Type B pancreatic cell (in vitro differentiated cells): ENCODE results near the gene WNK2. TPM values are rescaled to one million over a fixed set of nuclear protein-coding genes. Genes with fewer than 3 reads are reported as not detected.

ENCODE experiments used
- DNase-seq: peaks from one replicate; pipeline ENCODE4 v3.0.0; 2021; ENCODE audit warnings: mixed read lengths; ENCODE audit not compliant: unreplicated experiment; ENCODE audit errors: extremely low spot score
- H3K27ac Mint-ChIP-seq: 2 replicates; pipeline ENCODE4 v1.8.0; 2021; ENCODE audit warnings: mild to moderate bottlenecking, mixed read lengths
- H3K27me3 Mint-ChIP-seq: 2 replicates; pipeline ENCODE4 v1.8.0; 2021; ENCODE audit warnings: mixed read lengths
- H3K36me3 Mint-ChIP-seq: 2 replicates; pipeline ENCODE4 v1.8.0; 2021; ENCODE audit warnings: mixed read lengths
- H3K4me1 Mint-ChIP-seq: one replicate; pipeline ENCODE4 v1.8.0; 2021; ENCODE audit warnings: mixed read lengths; ENCODE audit not compliant: unreplicated experiment
- H3K4me3 Mint-ChIP-seq: 2 replicates; pipeline ENCODE4 v1.8.0; 2021; ENCODE audit warnings: mild to moderate bottlenecking, mixed read lengths
- H3K9me3 Mint-ChIP-seq: 2 replicates; pipeline ENCODE4 v1.8.0; 2021; ENCODE audit warnings: mixed read lengths
- total RNA-seq: library from RNA; stranded (reverse); gene quantifications from 2 replicates; pipeline ENCODE4 v1.2.1, GENCODE V29; 2021; ENCODE audit warnings: low replicate concordance
- TF ChIP-seq, protein P1 (sequence below): fragments of 200-600 bp; sonication (generic); conservative IDR thresholded peaks from 2 replicates; pipeline ENCODE4 v1.5.0; 2021; ENCODE audit warnings: antibody characterized with exemption, mild to moderate bottlenecking

The WNK2 gene
- total RNA-seq, 1 donor from 2014 or later = 75.5 TPM

DNA sequence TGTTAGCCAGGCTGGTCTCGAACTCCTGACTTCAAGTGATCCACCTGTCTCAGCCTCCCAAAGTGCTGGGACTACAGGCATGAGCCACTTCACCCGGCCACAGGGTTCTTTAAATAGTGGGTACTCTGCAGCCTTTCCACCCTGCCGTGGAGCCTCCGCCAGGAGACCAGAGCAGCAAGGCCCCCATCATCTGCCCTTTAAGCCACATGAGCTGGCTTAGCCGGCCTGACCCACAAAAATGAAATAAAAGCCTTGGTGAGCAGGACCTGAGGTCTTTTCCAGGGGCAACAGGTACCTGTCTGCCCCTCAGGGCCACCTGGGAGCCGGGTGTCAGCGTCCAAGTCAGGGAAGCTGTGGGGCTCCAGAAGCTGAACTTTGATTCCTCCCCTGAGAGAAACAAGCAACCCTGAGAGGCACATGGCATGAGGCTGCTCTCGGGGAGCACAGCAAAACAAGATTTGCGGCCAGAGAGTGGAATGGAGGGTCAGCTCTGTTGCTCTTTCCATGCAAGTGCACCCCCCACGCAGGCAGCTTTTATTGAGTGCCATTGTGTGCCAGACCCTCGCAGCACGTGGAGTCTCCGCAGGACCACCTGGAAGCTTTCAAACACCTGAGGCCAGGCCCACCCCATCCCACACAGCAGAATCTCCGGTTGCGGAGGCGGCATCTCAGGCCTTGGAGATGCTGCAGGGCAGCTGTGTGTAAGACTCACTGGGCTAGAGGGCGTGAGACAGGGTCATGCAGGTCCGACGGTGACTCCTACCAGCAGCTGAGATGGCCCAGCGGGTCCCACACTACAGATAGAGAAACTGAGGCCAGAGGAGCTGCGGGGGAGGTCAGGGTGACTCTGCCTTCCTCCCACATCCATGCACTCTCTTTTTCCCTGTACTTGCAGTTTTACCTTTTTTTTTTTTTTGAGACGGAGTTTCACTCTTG, 4.8 kb upstream of the WNK2 start:
- H3K9me3 Mint-ChIP-seq = no peaks in the 10 kb centered on the region

DNA sequence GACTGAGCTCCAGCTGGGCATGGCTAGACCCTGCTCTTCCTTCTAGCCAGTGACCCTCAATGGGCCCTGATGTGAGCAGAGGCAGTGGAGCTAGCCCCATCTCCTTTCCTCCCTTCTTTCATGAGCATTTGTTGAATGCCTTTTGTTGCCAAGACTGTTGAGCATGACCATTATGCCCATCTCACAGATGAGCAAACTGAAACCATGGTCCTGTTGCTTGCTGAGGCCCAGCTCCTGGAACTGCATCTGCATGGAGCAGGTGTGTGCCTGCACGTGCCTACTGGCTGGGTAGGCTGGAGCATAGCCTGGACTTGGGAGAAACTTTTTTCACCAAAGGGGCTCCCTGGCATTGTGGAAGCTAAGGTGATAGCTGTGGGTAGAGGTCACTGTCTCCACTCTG, 3.0 kb upstream of the WNK2 start:
- Mint-ChIP-seq H3K4me1 (peaks cover 3% of the 10 kb centered on the region), H3K4me3 (no peak overlapping the region), H3K27me3 (peaks cover 26% of the 10 kb centered on the region), H3K27ac (no peak overlapping the region), H3K9me3 (no peaks in the 10 kb centered on the region), H3K36me3 (no peaks in the 10 kb centered on the region)
- DNase-seq = no peak
- TF ChIP-seq, protein P1, sequence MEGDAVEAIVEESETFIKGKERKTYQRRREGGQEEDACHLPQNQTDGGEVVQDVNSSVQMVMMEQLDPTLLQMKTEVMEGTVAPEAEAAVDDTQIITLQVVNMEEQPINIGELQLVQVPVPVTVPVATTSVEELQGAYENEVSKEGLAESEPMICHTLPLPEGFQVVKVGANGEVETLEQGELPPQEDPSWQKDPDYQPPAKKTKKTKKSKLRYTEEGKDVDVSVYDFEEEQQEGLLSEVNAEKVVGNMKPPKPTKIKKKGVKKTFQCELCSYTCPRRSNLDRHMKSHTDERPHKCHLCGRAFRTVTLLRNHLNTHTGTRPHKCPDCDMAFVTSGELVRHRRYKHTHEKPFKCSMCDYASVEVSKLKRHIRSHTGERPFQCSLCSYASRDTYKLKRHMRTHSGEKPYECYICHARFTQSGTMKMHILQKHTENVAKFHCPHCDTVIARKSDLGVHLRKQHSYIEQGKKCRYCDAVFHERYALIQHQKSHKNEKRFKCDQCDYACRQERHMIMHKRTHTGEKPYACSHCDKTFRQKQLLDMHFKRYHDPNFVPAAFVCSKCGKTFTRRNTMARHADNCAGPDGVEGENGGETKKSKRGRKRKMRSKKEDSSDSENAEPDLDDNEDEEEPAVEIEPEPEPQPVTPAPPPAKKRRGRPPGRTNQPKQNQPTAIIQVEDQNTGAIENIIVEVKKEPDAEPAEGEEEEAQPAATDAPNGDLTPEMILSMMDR = no peak

More for the DNA sequence above, 4.8 kb upstream of the WNK2 start:
- Mint-ChIP-seq H3K4me3 (no peak overlapping the region), H3K4me1 (no peaks in the 10 kb centered on the region), H3K27ac (no peak overlapping the region), H3K36me3 (no peaks in the 10 kb centered on the region), H3K27me3 (peaks cover 26% of the 10 kb centered on the region)
- TF ChIP-seq, protein P1 = no peak
- no peak for DNase-seq

GRCh38 chr9:93181672-93182435, 2.1 kb upstream of the WNK2 start:
- H3K9me3 Mint-ChIP-seq = no peaks in the 10 kb centered on the region
- no peak for DNase-seq
- TF ChIP-seq, protein P1 = no peak
- no peaks in the 10 kb centered on the region for H3K36me3 Mint-ChIP-seq
- H3K27me3 Mint-ChIP-seq = peaks cover 26% of the 10 kb centered on the region
- H3K27ac Mint-ChIP-seq = no peak overlapping the region
- H3K4me3 Mint-ChIP-seq = no peak overlapping the region
- peaks cover 7% of the 10 kb centered on the region for H3K4me1 Mint-ChIP-seq

DNA sequence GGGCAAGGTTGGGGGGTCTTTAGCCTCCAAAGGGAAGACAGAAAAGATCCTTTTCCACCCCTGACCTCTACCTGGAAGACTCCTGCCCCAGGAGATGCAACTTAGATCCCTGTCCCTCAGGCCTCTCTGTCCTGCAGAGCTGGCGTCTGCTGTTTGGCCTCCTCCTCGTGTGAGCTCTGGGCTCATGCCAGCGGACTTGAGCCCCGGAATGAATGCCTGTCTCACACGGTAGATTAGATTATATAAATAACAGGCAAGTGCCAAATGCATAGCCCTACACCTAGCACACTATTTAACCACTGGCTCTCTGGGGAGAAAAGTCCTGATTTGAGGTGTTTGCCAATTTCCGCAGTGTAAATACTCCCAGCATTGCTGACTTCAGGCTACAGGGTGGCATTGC, 1.4 kb upstream of the WNK2 start:
- DNase-seq = no peak
- H3K36me3 Mint-ChIP-seq = peaks cover 2% of the 10 kb centered on the region
- no peak overlapping the region for H3K27ac Mint-ChIP-seq
- peaks cover 12% of the 10 kb centered on the region for H3K4me1 Mint-ChIP-seq
- H3K27me3 Mint-ChIP-seq = peaks cover 26% of the 10 kb centered on the region
- H3K9me3 Mint-ChIP-seq = no peaks in the 10 kb centered on the region
- peak overlapping the region; percentile 83 for H3K4me3 Mint-ChIP-seq
- TF ChIP-seq, protein P1 = no peak

GRCh38 chr9:93183131-93183662, 742 bp upstream of the WNK2 start:
- no peak for DNase-seq
- TF ChIP-seq, protein P1 = no peak
- Mint-ChIP-seq H3K4me1 (peaks cover 15% of the 10 kb centered on the region), H3K4me3 (peak overlapping the region; percentile 83), H3K36me3 (peaks cover 3% of the 10 kb centered on the region), H3K27me3 (peaks cover 26% of the 10 kb centered on the region), H3K9me3 (no peaks in the 10 kb centered on the region), H3K27ac (no peak overlapping the region)
